Peyer's patch (tissue), 4 donors: Measurements from ENCODE around the gene DAB1. TPM values are rescaled to one million over a fixed set of nuclear protein-coding genes. Genes with fewer than 3 reads are reported as not detected.

Experiments used
- DNase-seq, 3 donors: peaks; one replicate each; pipeline ENCODE4 v3.0.0-alpha.2; 2017 to 2019
- H3K27ac ChIP-seq, 4 donors: fragments of 200-600 bp; sonication (generic); one replicate each; pipeline ENCODE4 v1.5.1; 2016 to 2019
- H3K27me3 ChIP-seq, 2 donors: fragments of 200-600 bp; sonication (generic); one replicate each; pipeline ENCODE4 v1.5.1; 2019
- H3K36me3 ChIP-seq, 3 donors: fragments of 200-600 bp; sonication (generic); one replicate each; pipeline ENCODE4 v1.5.1; 2016 to 2019
- H3K4me1 ChIP-seq, 4 donors: fragments of 200-600 bp; sonication (generic); one replicate each; pipeline ENCODE4 v1.5.1; 2016 to 2019
- H3K4me3 ChIP-seq, 4 donors: fragments of 200-600 bp; sonication (generic); 1 replicate in 3 of 4; 2 replicates in 1 of 4; pipeline ENCODE4 v1.5.1; 2016 to 2019; ENCODE audit warnings: mild to moderate bottlenecking in 1 of 4
- H3K9me3 ChIP-seq, 4 donors: fragments of 200-600 bp; sonication (generic); one replicate each; pipeline ENCODE4 v1.5.1; 2016 to 2019; ENCODE audit warnings: mild to moderate bottlenecking in 1 of 4
- POLR2A ChIP-seq, 2 donors: fragments of 450-650 bp; IDR thresholded peaks; one replicate each; pipeline ENCODE4 v1.5.1; 2017; ENCODE audit warnings: antibody characterized with exemption in 2 of 2, mild to moderate bottlenecking in 2 of 2, moderate library complexity in 2 of 2
- total RNA-seq, 4 donors: library from RNA; depleted of rRNA; stranded (reverse); fragments of >200 nt; gene quantifications; one replicate each; pipeline ENCODE4 v1.1.0, GENCODE V29; 2016
- TF ChIP-seq, protein P1 (sequence below), 6 experiments: fragments of 450-650 bp in 4 of 6; fragments of 200-600 bp in 2 of 6; sonication (generic) in 1 of 6; IDR thresholded peaks; one replicate each; pipeline ENCODE4 v1.5.1; 2017 to 2019; ENCODE audit warnings: antibody characterized with exemption in 6 of 6, mild to moderate bottlenecking in 3 of 6, moderate library complexity in 1 of 6

The DAB1 gene
- total RNA-seq, 4 donors from 2014 or later: 4.1 to 75.3 (median 63.9) TPM

DNA sequence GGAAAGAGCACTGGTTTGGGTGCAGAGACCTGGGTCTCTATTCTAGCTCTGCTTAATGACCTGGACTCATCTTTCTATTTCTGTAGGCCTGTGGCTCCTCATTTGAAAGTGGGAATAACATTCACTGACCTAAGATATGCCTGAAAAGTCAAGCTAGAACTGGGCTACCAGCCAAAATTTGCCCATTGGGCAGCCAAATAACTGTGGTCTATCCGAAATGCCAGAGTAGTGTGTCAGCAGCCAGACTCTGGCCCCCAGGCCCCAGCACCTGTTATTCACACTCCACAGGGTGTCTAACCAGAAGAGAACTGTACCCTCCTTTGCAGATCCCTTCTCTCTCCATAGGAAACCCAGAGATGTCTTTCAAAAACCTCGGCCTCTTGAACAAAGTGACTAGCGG lies 12.6 kb downstream of the DAB1 start:
- TF ChIP-seq POLR2A (IDR thresholded peaks at IDR 0.05): no peak
- TF ChIP-seq, protein P1, sequence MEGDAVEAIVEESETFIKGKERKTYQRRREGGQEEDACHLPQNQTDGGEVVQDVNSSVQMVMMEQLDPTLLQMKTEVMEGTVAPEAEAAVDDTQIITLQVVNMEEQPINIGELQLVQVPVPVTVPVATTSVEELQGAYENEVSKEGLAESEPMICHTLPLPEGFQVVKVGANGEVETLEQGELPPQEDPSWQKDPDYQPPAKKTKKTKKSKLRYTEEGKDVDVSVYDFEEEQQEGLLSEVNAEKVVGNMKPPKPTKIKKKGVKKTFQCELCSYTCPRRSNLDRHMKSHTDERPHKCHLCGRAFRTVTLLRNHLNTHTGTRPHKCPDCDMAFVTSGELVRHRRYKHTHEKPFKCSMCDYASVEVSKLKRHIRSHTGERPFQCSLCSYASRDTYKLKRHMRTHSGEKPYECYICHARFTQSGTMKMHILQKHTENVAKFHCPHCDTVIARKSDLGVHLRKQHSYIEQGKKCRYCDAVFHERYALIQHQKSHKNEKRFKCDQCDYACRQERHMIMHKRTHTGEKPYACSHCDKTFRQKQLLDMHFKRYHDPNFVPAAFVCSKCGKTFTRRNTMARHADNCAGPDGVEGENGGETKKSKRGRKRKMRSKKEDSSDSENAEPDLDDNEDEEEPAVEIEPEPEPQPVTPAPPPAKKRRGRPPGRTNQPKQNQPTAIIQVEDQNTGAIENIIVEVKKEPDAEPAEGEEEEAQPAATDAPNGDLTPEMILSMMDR (IDR thresholded peaks at IDR 0.05): no peak
- no peak for DNase-seq
- Histone ChIP-seq H3K4me1 (no peaks in the 10 kb centered on the region), H3K27me3 (no peaks in the 10 kb centered on the region), H3K9me3 (no peaks in the 10 kb centered on the region), H3K36me3 (no peaks in the 10 kb centered on the region), H3K4me3 (no peak overlapping the region), H3K27ac (no peak overlapping the region)

DNA sequence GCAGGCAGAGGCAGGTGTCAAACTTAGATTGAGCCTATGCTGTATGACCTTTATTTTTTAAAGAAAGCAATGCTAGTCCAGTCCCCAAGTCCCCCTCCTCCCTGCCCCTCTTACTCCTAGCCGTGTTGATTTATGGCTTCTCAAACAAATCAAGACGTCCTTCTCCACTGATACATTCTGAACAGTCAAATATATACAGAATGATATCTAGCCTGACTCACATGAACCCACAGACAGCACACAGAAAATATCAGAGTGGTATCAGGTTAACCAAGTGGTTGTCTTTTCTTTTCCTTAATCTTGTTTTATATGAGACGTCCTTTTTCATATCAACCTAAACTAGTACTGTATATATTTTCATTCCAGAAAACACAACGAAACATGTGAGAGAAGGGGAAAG lies 13.4 kb downstream of the DAB1 start:
- Histone ChIP-seq H3K4me3 (no peak overlapping the region), H3K27me3 (no peaks in the 10 kb centered on the region), H3K27ac (no peak overlapping the region), H3K4me1 (no peaks in the 10 kb centered on the region), H3K9me3 (no peaks in the 10 kb centered on the region), H3K36me3 (no peaks in the 10 kb centered on the region)
- TF ChIP-seq, protein P1 (IDR thresholded peaks at IDR 0.05): no peak
- TF ChIP-seq POLR2A (IDR thresholded peaks at IDR 0.05): no peak
- DNase-seq: no peak

DNA sequence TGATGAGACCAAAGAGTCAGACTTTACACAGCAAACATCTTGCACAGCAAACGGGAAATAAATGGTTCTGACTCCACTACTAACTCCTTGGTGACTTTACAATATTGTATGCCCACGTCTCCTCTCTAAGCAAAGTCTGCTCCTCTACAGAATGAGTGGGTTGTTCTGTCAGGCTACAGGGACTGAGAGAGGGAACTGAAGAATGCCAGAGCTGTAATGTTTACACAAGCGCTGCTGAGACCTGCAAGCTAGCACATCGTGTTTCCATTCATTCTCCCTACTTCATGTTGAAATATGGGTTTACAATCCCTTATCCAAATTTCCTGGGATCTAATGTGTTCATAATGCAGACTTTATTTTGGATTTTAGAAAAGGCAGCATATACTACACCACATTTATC lies 15.9 kb downstream of the DAB1 start:
- Histone ChIP-seq H3K4me3 (no peak overlapping the region), H3K9me3 (no peaks in the 10 kb centered on the region), H3K27ac (no peak overlapping the region), H3K4me1 (no peaks in the 10 kb centered on the region), H3K36me3 (no peaks in the 10 kb centered on the region), H3K27me3 (no peaks in the 10 kb centered on the region)
- no peak for TF ChIP-seq POLR2A (IDR thresholded peaks at IDR 0.05)
- TF ChIP-seq, protein P1 (IDR thresholded peaks at IDR 0.05): no peak
- no peak for DNase-seq

DNA sequence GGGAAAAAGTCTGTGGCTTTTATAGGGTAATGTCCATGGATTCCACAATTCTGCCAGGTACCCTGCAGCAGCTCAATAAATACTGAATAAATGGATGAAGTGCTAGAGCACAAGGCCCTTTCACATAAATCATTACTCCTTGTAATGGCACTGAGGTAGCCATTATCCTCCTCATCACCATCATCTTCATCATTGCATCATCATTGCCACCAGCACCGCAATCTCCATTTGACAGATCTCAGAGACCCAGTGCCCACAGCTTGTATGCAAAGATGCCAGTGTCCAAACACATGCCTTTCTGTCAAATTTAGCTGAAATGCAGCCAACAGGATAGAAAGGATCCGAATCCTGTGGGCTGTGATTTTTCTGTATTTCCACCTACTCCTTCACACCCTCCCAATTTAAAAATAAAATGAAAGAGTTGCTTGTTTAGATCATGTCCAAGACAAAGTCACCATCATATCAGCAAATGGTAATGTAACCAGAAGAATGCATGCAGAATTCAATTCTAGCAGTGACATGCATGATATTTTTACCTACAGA lies 17.4 kb downstream of the DAB1 start:
- Histone ChIP-seq H3K9me3 (no peaks in the 10 kb centered on the region), H3K27me3 (no peaks in the 10 kb centered on the region), H3K36me3 (no peaks in the 10 kb centered on the region), H3K4me1 (no peaks in the 10 kb centered on the region), H3K27ac (no peak overlapping the region), H3K4me3 (no peak overlapping the region)
- no peak for TF ChIP-seq POLR2A (IDR thresholded peaks at IDR 0.05)
- TF ChIP-seq, protein P1 (IDR thresholded peaks at IDR 0.05): no peak
- DNase-seq: no peak

DNA sequence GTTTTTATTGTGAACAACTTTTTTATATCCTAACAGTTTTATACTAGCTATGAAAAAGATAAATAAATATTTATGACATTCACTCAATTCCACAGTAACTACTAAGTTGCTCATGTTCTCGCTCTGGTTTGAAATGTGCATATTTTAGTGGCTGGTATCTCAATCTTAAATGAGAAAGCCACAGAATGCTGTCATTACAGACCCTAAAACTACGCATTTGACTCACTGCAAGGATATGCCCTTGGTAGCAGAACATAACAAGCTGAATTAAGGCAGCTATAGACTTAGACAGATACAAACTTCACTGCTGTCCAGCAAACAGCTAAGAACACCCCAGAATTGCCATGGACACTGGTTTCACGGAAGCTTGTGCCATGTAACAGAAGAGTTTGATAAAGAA lies 19.0 kb downstream of the DAB1 start:
- no peaks in the 10 kb centered on the region for H3K9me3 ChIP-seq
- H3K4me1 ChIP-seq: no peaks in the 10 kb centered on the region
- H3K36me3 ChIP-seq: no peaks in the 10 kb centered on the region
- no peaks in the 10 kb centered on the region for H3K27me3 ChIP-seq
- no peak for TF ChIP-seq POLR2A (IDR thresholded peaks at IDR 0.05)
- TF ChIP-seq, protein P1 (IDR thresholded peaks at IDR 0.05): no peak
- no peak overlapping the region for H3K4me3 ChIP-seq
- DNase-seq: no peak
- no peak overlapping the region for H3K27ac ChIP-seq

DNA sequence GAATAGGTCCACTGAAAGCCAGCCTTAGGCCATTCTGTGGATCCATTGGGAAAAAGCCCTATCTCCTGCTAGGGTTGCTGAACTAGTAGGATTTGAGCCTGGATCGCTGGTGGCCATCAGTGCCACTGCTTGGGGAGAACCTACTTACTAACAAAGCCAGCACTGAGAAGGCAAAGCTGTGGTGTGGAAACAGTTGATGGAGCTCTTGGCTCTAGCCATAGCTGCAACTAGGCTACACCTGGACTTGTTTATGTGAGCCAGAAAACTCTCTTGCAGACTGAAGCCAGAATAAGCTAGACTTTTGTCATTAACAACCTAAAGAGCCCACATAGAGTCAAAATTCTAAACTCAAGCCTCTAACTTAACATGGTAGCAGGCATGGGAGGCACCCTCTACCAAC lies 20.7 kb downstream of the DAB1 start:
- no peak for TF ChIP-seq POLR2A (IDR thresholded peaks at IDR 0.05)
- TF ChIP-seq, protein P1 (IDR thresholded peaks at IDR 0.05): no peak
- H3K9me3 ChIP-seq: no peaks in the 10 kb centered on the region
- no peak for DNase-seq
- H3K27me3 ChIP-seq: no peaks in the 10 kb centered on the region
- no peak overlapping the region for H3K4me3 ChIP-seq
- H3K4me1 ChIP-seq: no peaks in the 10 kb centered on the region
- no peak overlapping the region for H3K27ac ChIP-seq
- H3K36me3 ChIP-seq: no peaks in the 10 kb centered on the region
